Pancreas (tissue), 10 donors: ENCODE measurements around the gene NR2C2. TPM values are rescaled to one million over a fixed set of nuclear protein-coding genes. Genes with fewer than 3 reads are reported as not detected.

ENCODE experiments used
- ATAC-seq, 4 donors: fragments of 200-7000 bp; cut with Tn5 transposase; one replicate each; pipeline versions ENCODE4 v1.8.0 to v1.9.1; 2020; ENCODE audit warnings: mild to moderate bottlenecking in 4 of 4, moderate library complexity in 4 of 4
- DNase-seq, 6 donors: peaks; one replicate each; pipeline ENCODE4 v3.0.0-alpha.2; 2020
- FAIRE-seq: peaks from 2 replicates; lab custom pipeline; 2012; peaks lifted over from hg19 to GRCh38; lab: Jason Lieb, UNC
- H3K27ac ChIP-seq, 4 donors: fragments of 200-600 bp; sonication (generic); 1 replicate in 3 of 4; 2 replicates in 1 of 4; pipeline versions ENCODE4 v1.5.0 to v1.8.0; 2020
- H3K27me3 ChIP-seq, 4 donors: fragments of 200-600 bp; one replicate each; pipeline ENCODE4 v1.8.0; 2021
- H3K36me3 ChIP-seq, 3 donors: fragments of 200-600 bp; sonication (generic) in 1 of 3; one replicate each; pipeline versions ENCODE4 v1.5.0 to v1.8.0; 2020 to 2021
- H3K4me1 ChIP-seq, 3 donors: fragments of 200-600 bp; one replicate each; pipeline ENCODE4 v1.8.0; 2021
- H3K4me3 ChIP-seq, 4 donors: fragments of 200-600 bp; sonication (generic) in 2 of 4; one replicate each; pipeline versions ENCODE4 v1.5.0 to v1.8.0; 2020 to 2021
- H3K9me3 ChIP-seq, 4 donors: fragments of 200-600 bp; one replicate each; pipeline ENCODE4 v1.8.0; 2021
- WGBS, 2 donors: extraction: QIAGEN DNeasy Blood & Tissue Kit; methylation state at CpG; one replicate each; pipeline ENCODE4 v1.1.7; 2013; 5-methylcytosine and 5-hydroxymethylcytosine counted together
- intact Hi-C, 3 donors: fragments of 100-400 bp; cut with DNase I; formaldehyde crosslinking; loops; one replicate each; pipeline versions ENCODE4 v1.11.1 to v1.14.2; 2022
- polyA plus RNA-seq, 2 donors: library from polyadenylated mRNA; stranded (reverse); fragments of 200-250 nt; gene quantifications; one replicate each; pipeline ENCODE4 v1.2.3, GENCODE V29; 2013
- total RNA-seq, 6 donors: library from RNA; stranded (reverse); fragmentation: NEBNext Ultra II Directional in 4 of 6; extraction: Animal tissue kit (Norgen Biotek cat#: 25700) in 4 of 6; gene quantifications; one replicate each; pipeline versions ENCODE4 v1.2.1 to v1.2.4, GENCODE V29; 2021 to 2023
- TF ChIP-seq, protein P1 (sequence below), 4 donors: fragments of 200-600 bp; sonication (generic) in 3 of 4; IDR thresholded peaks; one replicate each; pipeline versions ENCODE4 v1.5.0 to v1.8.0; 2021; ENCODE audit warnings: antibody characterized with exemption in 4 of 4
- donor health status: healthy with polysubstance abuse.
- donor health status: DM: no; HTN: no; CAD: no; lungs with moderate emphysema.
- donor health status: DM: no; HTN: no; CAD: no.
- donor health status: control.
- donor health status: control.
- donor health status: Bipolar disorder and iron deficiency.
- donor health status: DM: yes; HTN: yes; CAD: no.
- donor health status: DM: no; HTN: no; CAD: no.
- donor health status: DM: no; HTN: no; CAD: no.
- donor health status: DM: yes; HTN: yes; CAD: no.

The NR2C2 gene
- total and polyA plus RNA-seq, 8 donors, result 5.4 to 25.1 (median 14.4) TPM

DNA sequence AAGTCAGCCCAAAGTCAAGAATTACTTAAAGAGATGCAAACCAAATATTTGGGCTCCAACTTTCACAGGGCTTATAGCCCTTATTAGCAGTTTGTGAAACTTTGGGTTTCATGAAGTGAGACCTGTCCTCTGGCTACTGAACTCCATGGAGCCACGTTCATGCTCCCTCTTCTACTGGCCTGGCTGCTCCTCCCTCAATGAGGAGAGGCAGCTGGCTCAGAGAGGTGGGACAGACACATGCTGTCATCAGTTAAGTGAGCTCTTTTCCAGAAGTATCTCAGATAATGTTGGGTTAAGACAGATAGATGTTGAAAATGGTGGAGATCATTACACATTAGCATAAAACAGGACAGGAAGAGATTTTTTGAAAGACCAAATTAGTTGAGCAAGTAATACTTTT is 98.3 kb downstream of the NR2C2 start:
- intact Hi-C loops, result no loop called here

DNA sequence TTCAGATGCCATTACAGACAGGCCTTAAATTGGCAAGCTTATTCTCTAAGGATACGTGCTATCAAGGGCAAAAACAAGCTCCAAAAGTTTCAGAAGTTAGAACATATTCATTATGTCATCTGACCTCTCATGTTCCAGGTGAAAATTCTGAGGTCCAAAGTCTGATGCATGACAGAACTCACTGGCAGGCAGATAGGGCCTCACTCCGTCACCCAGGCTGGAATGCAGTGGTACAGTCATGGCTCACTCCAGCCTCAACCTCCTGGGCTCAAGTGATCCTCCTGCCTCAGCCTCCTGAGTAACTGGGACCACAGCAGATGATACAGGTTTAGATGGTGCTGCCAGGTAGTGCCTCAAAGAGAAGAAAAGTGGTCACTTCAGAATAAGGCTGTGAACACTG is 102.2 kb downstream of the NR2C2 start:
- no peaks in the 10 kb centered on the region for H3K9me3 ChIP-seq
- peaks cover 3 to 50% (median 17%) of the 10 kb centered on the region in 3 donors for H3K36me3 ChIP-seq
- H3K27ac ChIP-seq, result no peak overlapping the region
- ATAC-seq (no peak), DNase-seq (no peak), FAIRE-seq (no peak)
- intact Hi-C loops, result no loop called here
- 87 to 88% methylated on average over 2 of the region's 2 CpGs for WGBS, 2 donors
- TF ChIP-seq, protein P1, sequence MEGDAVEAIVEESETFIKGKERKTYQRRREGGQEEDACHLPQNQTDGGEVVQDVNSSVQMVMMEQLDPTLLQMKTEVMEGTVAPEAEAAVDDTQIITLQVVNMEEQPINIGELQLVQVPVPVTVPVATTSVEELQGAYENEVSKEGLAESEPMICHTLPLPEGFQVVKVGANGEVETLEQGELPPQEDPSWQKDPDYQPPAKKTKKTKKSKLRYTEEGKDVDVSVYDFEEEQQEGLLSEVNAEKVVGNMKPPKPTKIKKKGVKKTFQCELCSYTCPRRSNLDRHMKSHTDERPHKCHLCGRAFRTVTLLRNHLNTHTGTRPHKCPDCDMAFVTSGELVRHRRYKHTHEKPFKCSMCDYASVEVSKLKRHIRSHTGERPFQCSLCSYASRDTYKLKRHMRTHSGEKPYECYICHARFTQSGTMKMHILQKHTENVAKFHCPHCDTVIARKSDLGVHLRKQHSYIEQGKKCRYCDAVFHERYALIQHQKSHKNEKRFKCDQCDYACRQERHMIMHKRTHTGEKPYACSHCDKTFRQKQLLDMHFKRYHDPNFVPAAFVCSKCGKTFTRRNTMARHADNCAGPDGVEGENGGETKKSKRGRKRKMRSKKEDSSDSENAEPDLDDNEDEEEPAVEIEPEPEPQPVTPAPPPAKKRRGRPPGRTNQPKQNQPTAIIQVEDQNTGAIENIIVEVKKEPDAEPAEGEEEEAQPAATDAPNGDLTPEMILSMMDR (IDR thresholded peaks at IDR 0.05), result no peak
- no peak overlapping the region for H3K4me3 ChIP-seq
- no peaks in the 10 kb centered on the region for H3K27me3 ChIP-seq
- no peaks in the 10 kb centered on the region for H3K4me1 ChIP-seq

More for the DNA sequence above, 98.3 kb downstream of the NR2C2 start:
- peaks cover 9 to 64% (median 17%) of the 10 kb centered on the region in 3 donors for H3K36me3 ChIP-seq
- no peak for FAIRE-seq
- no peak overlapping the region for H3K27ac ChIP-seq
- no peaks in the 10 kb centered on the region for H3K27me3 ChIP-seq
- WGBS, 2 donors, result 92 to 96% methylated on average over 1 of the region's 1 CpG
- TF ChIP-seq, protein P1 (IDR thresholded peaks at IDR 0.05), result no peak
- no peak for ATAC-seq
- DNase-seq, result no peak
- H3K4me1 ChIP-seq, result no peaks in the 10 kb centered on the region
- H3K9me3 ChIP-seq, result no peaks in the 10 kb centered on the region
- H3K4me3 ChIP-seq, result no peak overlapping the region

DNA sequence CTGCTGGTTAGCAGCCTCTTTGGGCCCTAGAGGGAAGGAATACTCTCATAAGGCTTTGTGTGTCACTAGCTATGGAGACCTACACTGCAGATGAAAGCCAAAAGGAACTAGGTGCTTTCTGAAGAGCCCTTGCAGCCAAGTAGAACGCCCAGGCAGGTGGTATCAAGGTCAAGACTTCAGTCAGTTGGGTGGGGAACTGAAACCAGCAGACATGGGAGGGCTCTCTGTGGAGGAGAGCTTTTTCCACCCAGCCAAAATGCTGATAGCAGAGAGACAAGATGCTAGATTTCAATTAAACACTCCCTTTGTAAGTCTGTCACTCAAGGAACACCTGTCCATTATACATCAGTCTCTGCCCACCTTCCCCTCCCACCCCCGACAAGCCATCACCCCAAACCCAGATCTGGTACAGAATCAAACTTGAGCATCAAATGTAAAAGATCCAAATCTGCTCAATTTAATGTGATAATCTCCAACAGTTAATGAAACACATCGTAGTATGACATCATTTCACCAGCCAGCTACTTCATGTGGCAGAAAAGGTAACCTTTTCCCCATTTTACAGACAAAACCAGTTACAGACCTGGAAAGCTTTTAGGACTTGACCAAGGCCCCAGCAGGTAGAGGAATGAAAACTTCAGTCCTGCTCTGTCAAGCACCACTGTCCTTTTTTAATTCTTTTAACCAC is 103.2 kb downstream of the NR2C2 start:
- intact Hi-C loops, result no loop called here
- no peak for ATAC-seq
- H3K4me3 ChIP-seq, result no peak overlapping the region
- peaks cover 3 to 44% (median 17%) of the 10 kb centered on the region in 3 donors for H3K36me3 ChIP-seq
- H3K9me3 ChIP-seq, result no peaks in the 10 kb centered on the region
- no peak for DNase-seq
- 68 to 73% methylated on average over 3 of the region's 3 CpGs for WGBS, 2 donors
- no peaks in the 10 kb centered on the region for H3K27me3 ChIP-seq
- FAIRE-seq, result no peak
- H3K27ac ChIP-seq, result no peak overlapping the region
- no peaks in the 10 kb centered on the region for H3K4me1 ChIP-seq
- TF ChIP-seq, protein P1 (IDR thresholded peaks at IDR 0.05), result no peak

DNA sequence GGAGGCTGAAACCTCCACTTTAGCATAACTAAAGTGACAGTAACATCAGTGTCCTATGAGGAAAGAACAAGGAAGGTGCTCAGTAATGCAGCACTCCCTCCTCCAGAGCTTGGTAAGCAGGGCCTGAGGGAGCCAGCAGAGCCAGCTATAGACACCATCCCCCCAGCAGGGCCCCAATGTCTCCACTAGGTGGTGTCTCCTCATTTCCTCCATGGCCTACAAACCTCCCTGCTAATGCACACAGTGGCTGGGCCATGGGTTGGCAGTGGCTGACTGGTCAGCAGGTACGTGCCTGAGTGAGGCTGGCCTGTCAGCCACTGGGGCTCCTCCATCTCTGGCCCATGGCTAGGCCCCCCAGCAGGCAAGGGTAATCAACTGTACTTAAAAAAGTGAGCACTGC is 104.1 kb downstream of the NR2C2 start:
- TF ChIP-seq, protein P1 (IDR thresholded peaks at IDR 0.05), result peak; percentile 15 to 47 (median 35)
- ATAC-seq (peak; percentile 69 to 90 (median 85)), DNase-seq (peak in 2 of 6 donors; percentile 36 to 39), FAIRE-seq (no peak)
- Histone ChIP-seq H3K36me3 (peaks cover 3 to 34% (median 17%) of the 10 kb centered on the region in 3 donors), H3K4me3 (no peak overlapping the region), H3K4me1 (no peaks in the 10 kb centered on the region), H3K27me3 (no peaks in the 10 kb centered on the region), H3K27ac (no peak overlapping the region), H3K9me3 (no peaks in the 10 kb centered on the region)
- 69 to 73% methylated on average over 1 of the region's 1 CpG for WGBS, 2 donors
- intact Hi-C loops, result no loop called here
